HG03159 (cell line): ENCODE data around the gene PDIA4.
"Not testable (repeated sequence)": the region's sequence is repeated elsewhere in the genome, so short reads cannot be mapped to it uniquely, and the experiment has no call there.

Source experiments
- ATAC-seq: cut with Tn5 transposase; IDR thresholded peaks from one replicate; pipeline ENCODE4 v1.9.1; 2021; ENCODE audit warnings: mild to moderate bottlenecking, moderate library complexity; ENCODE audit not compliant: unreplicated experiment

PDIA4 gene

GRCh38 chr7:149036676-149037075, 8.4 kb upstream of the PDIA4 start:
- ATAC-seq: no peak

GRCh38 chr7:149031353-149031910, 3.1 kb upstream of the PDIA4 start:
- ATAC-seq: no peak

GRCh38 chr7:149030439-149030838, 2.1 kb upstream of the PDIA4 start:
- ATAC-seq: not testable (repeated sequence)

GRCh38 chr7:149027611-149028345, 527 bp downstream of the PDIA4 start:
- no peak for ATAC-seq

- no peak for ATAC-seq
Observed at GRCh38 chr7:149027055-149027454, 1.2 kb downstream of the PDIA4 start.

GRCh38 chr7:149023662-149024061, 4.6 kb downstream of the PDIA4 start:
- ATAC-seq: no peak

GRCh38 chr7:149022756-149023360, 5.4 kb downstream of the PDIA4 start:
- ATAC-seq: no peak

GRCh38 chr7:149021725-149022062, 6.6 kb downstream of the PDIA4 start:
- ATAC-seq: no peak

- ATAC-seq: no peak
Observed at GRCh38 chr7:149020483-149020882, 7.8 kb downstream of the PDIA4 start.

GRCh38 chr7:149016876-149017275, 11.4 kb downstream of the PDIA4 start:
- ATAC-seq: no peak

GRCh38 chr7:149014309-149014708, 14.0 kb downstream of the PDIA4 start:
- no peak for ATAC-seq

GRCh38 chr7:149013876-149014275, 14.4 kb downstream of the PDIA4 start:
- no peak for ATAC-seq

- not testable (repeated sequence) for ATAC-seq
Observed at GRCh38 chr7:149012730-149013129, 15.6 kb downstream of the PDIA4 start.

GRCh38 chr7:149011491-149011890, 16.8 kb downstream of the PDIA4 start:
- ATAC-seq: no peak

GRCh38 chr7:149010451-149010850, 17.9 kb downstream of the PDIA4 start:
- ATAC-seq: no peak

- ATAC-seq: no peak
Observed at GRCh38 chr7:149009527-149009926, 18.8 kb downstream of the PDIA4 start.

GRCh38 chr7:149007611-149008010, 20.7 kb downstream of the PDIA4 start:
- ATAC-seq: no peak

- ATAC-seq: no peak
Observed at GRCh38 chr7:149007146-149007545, 21.2 kb downstream of the PDIA4 start.

GRCh38 chr7:149006345-149006725, 22.0 kb downstream of the PDIA4 start:
- no peak for ATAC-seq

GRCh38 chr7:149005427-149006344, 22.6 kb downstream of the PDIA4 start:
- no peak for ATAC-seq
